HG03097 (cell line): ENCODE measurements around the gene GGTLC2.
"Not testable (repeated sequence)": the region's sequence is repeated elsewhere in the genome, so short reads cannot be mapped to it uniquely, and the experiment has no call there.

ENCODE experiments used
- ATAC-seq: cut with Tn5 transposase; IDR thresholded peaks from one replicate; pipeline ENCODE4 v1.9.1; 2021; ENCODE audit not compliant: unreplicated experiment, low FRiP score

The GGTLC2 gene

DNA sequence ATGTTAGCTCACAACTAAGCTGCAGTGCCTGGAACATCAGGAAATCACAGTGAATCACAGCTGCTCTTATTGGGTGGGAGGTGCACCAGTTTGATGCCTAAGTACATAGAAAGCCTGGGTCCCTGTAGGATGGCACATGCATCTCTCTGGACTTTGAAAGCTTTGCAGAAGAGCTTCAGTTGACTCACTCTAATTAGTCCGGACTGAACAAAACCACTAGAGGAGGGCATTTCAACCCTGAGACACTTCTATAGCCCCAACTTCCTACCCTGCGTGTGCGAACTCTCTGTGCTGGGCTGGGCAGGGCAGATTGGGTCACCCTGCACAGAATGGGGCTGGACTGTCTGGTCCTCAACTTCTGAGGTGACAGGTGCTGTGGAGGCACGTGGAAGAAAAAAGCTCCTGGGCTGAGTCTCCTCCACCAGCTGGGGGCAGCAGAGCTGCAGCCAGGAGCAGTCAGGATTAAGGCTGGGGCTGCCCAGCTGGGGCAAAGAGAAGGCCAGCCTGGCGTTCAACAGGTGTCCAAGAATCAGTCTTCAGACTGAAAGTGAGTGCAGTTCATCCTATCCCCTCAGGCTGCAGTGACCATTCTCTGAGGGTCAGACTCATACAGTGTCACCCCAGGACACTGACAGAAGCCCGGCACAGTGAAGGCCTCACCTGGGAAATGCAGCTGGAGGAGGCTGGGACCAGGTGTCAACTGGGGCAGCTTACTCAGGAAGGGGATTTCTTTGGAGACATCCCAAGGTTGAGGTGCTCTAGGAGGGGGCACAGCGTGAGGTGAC lies 22.1 kb downstream of the GGTLC2 start:
- no peak for ATAC-seq

DNA sequence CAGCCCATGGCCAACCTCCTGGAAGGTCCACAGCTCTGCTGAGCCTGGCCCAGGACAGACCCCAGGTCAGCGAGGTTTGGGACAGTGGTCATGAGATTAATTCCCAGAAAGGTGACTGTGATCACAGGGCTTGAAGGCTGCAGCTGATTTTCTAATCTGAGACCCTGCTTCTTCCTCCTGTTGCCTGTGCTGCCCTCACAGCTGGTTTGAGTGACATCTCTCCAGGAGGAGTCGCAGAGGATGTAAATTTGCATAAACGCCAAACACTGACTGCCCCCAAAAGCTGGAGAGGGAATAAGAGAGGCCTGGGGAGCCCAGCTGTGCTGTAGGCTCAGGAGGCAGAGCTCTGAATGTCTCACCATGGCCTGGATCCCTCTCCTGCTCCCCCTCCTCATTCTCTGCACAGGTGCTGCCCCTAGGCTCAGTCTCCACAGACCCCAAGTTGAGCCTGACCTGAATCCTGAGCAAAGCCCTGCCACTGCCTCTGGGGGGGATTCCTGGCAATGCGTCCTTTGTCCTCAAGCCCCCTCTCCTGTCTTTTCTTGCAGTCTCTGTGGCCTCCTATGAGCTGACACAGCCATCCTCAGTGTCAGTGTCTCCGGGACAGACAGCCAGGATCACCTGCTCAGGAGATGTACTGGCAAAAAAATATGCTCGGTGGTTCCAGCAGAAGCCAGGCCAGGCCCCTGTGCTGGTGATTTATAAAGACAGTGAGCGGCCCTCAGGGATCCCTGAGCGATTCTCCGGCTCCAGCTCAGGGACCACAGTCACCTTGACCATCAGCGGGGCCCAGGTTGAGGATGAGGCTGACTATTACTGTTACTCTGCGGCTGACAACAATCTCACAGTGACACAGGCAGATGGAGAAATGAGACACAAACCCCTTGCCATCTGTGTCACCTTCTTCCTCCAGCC lies 23.8 kb downstream of the GGTLC2 start:
- ATAC-seq, result no peak

DNA sequence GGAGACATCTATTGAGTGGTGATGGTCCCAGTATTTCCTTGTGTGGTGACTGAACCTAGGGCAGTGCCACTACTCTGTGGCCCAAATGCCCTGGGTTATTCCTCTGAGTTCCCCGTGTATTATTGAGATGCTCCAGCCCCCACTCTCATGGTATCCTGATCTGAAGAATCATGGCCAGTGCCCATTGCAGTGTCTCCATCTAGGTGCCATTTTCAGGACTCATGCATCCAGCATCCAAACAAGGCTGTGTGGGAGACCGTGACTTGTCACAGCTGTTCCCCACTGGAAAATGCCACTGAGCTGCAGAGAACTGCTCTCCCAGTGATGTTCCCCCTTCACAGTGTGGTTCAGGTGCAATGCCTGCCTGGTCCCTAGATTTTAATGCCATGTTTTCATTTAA lies 24.7 kb downstream of the GGTLC2 start:
- ATAC-seq, result no peak

DNA sequence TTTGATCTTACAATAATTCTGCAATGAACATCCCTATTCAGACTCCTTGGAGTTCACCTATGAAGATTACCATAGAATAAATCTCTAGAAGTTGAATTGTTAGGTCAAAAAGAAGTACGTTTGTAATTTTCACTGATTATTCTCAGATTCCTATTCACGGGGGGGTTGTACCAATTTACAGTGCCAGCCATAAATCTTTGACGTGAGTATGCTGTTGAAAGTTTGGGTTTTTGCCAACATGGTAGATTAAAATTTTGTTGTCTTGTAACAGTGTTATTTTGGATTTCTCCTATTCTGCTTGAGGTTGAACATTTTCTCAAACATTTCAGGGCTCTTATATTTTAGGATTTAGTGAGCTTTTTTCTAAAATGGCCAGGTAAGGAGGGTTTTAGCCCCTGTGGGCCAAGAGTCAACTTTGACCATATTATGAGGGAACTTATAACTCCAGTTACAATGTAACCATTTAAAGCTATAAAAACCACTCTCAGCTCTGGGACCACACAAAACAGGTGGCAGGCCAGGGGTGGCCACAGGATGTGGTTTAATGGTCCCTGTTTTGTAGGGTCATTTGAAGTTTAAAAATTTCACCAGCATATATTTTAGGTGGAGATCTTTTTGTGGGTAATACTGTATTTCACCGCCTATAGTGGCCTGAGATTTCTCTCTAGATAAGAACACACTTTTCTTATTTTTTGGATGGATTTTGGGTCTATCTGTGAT lies 25.8 kb downstream of the GGTLC2 start:
- no peak for ATAC-seq

DNA sequence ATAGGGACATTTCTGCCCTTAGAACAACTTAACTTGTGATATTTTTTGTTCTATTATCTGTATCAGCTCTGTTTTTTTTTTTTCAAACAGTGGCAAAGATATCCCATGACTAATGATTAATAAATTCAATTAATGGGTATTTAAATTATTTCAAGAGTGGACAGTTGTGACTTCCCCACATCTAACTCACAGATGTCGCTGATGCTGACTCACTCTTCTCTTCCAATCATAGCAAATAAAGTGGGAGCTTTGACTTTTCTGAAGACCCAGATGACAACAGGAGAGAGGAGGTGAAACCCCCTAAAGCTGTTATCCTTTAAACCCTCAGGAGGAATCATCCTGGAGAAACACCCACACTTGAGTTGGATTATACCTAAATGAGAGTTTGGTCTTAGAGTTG lies 27.1 kb downstream of the GGTLC2 start:
- ATAC-seq, result no peak

DNA sequence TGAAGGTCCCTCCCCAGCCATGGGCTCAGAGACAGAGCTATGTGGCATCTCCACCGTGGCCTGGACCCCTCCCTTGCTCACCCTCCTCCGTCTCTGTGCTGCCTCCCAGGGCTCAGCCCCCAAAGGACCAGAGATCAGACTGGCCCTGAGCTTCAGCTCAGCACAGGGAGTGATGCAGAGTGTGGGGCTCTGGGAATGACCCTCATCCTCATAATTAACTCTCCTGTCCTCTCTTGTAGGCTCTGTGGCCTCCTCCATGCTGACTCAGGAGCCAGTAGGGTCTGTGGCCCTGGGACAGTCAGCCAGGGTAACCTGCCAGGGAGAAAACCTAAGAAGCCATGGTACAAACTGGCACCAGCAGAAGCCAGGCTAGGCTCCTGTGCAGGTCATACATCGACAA lies 28.7 kb downstream of the GGTLC2 start:
- ATAC-seq, result no peak

DNA sequence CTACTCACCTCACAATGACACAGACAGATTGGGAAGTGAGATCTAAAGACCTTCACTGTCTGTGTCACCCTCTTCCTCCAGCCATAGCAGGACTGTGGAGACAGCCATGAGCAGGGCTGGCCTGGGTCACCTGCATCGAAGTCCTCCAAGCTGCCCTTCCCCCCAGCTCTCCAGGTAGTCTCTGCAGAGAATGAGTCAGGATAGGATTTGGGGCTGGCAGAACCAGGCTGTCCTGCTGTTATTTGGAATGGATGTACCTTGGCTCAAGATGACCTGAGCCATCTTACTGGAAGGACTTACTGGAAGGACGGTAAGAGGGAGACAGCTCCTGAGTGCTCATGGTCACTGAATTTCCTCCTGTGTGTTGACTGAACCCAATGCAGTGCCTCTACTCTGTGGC lies 29.2 kb downstream of the GGTLC2 start:
- no peak for ATAC-seq

DNA sequence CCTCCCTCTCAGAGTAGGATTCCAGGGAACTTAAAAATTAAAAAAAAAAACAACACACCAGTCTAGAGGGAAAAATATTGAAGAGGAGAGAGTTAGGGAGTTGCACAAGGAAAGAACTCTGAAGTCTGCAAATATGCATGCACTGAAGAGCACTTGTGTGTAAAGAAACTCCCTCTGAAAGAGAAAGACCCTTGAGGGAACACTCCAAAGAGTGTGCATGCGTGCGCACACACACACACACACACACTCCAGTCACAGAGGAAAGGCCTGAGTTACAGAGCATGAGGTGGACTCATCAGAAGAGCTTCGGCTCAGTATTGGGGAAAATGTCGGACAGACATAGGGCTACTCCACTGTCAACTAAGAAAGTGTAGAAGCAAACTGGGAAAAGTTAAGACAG lies 30.1 kb downstream of the GGTLC2 start:
- ATAC-seq, result no peak

DNA sequence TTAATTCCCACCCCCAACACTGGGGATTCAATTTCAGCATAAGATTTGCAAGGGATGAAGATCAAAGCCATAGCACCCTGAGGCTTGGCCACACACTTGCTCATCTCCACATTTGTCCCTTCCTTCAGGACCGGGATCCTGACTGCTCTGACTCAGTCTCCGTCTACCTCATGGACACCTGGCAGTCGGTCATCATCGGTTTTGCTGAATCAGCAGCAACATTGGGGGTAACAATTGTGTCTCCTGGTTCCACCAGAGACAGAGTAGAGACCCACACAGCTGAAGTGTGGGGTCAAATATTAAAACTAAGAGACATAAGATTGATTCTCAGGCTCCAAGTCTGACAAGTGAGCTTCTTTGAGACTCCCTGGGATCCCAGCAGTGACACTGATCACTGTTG lies 34.6 kb downstream of the GGTLC2 start:
- ATAC-seq, result no peak

DNA sequence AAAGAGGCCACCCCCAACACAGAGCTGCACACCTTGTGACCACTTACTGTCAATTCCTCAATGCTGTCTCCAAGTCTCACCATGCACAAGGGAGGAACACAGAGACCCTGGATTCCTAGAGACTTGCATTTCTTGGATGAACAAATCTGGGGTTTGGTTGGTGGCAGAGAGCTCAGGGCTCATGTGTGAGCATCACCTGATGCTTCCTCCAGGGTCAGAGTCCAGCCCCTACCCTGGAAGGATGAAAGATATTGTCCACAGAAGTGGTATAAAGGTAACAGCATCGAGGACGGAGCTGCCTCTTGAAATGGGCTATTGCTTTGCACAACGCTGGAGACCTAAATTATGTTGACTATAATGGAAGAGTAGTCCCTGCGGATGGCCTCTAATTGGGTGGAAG lies 36.0 kb downstream of the GGTLC2 start:
- ATAC-seq, result no peak

DNA sequence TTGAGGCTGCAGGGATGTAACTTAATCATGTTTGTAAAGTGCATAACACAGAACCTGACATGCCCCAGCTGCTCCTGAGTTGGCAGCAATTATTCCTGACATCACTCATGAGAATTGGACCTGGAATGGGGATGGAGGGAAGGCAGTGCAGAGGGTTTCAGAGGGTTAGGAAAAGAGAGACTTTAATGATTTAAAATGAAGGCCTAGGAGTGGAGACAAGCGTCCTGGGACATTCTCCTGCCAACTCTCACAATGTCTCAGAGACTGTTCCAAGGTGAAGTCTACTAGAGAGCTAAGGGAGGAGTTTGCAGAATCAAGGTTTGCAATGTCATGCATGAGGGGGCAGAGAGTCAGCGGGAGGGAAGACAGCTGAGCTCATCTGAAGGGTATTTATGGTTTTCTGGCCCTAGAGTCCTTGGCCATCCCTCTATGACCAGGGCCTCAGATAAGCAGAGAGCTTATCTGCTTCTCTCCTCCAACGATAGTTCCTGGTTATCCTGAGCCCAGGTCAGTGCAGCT lies 36.9 kb downstream of the GGTLC2 start:
- no peak for ATAC-seq

DNA sequence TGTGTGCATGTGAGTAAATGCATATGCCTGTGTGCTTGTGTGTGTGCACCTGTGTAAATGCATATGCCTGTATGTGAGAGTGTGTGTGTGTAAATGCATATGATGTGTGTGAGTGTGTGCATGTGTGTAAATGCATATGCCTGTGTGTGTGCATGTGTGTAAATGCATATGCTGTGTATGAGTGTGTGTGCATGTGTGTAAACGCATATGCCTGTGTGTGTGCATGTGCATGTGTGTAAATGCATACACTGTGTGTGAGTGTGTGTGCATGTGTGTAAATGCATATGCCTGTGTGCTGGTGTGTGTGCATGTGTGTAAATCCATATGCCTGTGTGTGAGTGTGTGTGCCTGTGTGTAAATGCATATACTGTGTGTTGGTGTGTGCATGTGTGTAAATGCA lies 37.8 kb downstream of the GGTLC2 start:
- no peak for ATAC-seq

DNA sequence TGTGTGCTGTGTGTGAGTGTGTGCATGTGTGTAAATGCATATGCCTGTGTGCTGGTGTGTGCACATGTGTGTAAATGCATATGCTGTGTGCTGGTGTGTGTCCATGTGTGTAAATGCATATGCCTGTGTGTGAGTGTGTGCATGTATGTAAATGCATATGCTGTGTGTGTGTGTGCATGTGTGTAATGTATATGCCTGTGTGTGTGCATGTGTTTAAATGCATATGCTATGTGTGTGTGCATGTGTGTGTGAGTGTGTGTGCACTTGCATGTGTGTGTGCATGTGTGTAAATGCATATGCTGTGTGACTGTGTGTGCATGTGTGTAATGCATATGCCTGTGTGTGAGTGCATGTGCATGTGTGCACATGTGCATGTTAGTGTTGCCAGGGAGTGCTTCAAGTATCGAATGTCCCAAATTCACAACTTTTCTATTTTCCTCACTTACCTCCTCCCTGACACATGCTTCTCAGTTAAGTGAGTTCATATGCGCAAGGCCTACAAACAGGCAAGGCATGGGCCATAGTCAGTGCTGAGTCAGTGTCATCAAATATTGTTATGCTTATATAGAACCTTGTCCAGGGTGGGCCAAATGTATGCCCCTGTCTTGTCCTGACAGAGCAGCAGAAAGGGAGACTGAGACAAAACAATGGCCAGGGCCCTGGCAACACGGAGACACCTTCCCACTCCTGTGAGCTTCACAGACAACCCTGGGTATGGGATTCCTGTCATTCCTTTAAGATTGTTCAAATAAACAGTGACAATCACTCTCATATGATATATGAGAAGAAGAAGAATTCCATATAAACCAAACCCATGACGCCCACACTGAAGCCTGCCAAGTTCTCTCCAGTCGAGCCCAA lies 38.6 kb downstream of the GGTLC2 start:
- no peak for ATAC-seq

DNA sequence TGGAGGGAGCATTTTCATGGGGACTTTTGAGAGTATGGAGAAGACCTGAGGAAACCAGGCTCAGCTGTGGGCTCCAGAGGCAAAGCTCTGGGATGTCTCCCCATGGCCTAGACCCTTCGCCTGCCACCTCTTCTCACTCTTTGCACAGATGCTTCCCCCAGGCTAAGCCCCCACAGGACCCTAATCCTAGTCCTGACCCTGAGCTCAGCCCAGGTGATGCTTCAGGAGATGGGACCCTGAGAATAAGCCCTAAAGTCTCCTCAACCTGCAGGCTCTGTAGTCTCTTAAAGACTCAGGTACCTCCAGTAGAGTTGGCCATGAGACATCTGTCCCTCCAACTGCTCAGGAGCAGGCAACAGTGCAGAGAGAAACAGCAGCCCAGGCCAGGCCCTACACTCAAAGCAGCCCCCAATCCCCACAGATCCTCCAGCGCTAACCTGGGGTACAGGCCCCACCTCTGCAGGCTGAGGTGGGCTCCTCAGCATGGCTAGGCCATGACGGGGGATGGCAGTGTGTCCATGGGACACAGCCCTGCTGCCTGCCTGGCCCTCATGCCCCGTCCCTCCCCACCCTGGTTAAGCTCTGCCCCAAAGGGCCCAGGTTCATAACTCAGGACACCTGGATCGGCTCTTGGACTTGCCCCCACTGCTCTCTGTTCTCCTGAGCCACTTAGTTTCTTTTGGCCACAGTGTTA lies 39.4 kb downstream of the GGTLC2 start:
- ATAC-seq, result no peak

DNA sequence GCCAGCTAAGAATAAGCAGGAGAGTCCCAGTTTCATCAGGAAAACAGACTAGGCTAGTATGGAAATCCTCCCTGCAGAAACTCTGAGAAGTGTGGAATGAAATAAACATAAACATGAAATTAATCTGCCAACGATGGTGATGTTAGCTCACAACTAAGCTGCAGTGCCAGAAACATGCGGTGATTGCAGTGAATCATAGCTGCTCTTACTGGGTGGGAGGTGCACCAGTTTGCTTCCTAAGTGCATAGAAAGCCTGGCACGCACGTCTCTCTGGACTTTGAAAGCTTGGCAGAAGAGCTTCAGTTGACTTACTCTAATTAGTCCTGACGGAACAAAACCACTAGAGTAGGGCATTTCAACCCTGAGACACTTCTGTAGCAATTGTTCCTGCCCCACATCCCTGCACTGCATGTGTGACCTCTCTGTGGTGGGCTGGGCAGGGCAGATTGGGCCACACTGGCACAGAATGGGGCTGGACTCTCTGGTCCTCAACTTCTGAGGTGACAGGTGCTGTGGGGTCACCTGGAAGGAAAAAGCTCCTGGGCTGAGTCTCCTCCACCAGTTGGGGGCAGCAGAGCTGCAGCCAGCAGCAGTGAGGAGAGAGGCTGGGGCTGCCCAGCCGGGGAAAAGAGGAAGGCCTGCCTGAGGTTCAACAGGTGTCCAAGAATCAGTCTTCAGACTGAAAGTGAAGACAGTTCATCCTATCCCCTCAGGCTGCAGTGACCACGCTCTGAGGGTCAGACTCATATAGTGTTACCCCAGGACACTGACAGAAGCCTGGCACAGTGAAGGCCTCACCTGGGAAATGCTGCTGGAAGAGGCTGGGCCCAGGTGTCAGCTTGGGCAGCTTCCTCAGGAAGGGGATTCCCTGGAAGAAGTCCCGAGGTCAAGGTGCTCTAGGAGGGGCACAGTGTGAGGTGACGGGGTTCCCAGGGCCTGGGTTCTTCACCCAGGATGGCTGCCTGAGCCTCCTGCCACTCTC lies 40.5 kb downstream of the GGTLC2 start:
- no peak for ATAC-seq

DNA sequence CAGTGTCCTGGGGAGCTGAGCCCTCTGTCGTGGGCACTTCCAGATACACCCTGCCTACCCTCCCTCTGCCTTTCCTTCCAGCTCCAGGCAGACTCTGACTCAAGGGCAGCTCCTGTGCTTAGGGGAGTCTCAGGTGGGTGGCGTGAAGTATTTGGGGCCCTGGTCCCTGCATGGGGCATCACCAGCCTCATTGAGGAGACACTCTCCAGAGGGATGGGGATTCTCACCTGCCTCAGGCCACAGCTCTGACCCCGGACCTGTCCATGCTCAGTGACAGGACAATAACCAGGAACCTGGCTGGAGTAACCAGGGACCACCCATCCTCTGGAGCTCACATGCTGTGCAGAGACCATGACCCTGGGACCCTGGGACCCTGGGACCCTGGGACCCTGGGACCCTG lies 41.2 kb downstream of the GGTLC2 start:
- ATAC-seq, result no peak

DNA sequence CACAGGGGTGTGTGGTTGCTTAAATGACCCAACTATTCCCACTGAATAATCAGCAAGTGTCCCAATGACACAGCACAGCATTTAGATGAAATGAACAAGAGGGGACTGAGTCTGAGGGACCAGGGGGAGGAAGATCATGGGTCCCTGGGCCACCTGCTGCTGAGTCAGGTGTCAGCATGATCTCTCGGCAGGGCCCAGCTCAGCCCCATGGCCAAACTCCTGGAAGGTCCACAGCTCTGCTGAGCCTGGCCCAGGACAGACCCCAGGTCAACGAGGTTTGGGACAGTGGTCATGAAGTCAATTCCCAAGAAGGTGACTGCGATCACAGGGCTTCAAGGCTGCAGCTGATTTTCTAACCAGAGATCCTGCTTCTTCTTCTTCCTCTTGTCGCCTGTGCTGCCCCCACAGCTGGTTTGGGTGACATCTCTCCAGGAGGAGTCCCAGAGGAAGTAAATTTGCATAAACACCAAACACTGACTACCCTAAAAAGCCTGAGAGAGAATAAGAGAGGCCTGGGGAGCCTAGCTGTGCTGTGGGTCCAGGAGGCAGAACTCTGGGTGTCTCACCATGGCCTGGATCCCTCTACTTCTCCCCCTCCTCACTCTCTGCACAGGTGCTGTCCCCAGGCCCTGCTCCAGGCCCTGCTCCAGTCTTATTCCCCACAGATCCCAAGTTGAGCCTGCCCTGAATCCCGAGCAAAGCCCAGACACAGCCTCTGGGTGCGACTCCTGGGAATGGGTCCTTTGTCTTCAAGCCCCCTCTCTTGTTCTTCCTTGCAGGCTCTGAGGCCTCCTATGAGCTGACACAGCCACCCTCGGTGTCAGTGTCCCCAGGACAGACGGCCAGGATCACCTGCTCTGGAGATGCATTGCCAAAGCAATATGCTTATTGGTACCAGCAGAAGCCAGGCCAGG lies 42.0 kb downstream of the GGTLC2 start:
- ATAC-seq, result not testable (repeated sequence)
